ENCODE data around the gene TTC31.

Gene TTC31

DNA sequence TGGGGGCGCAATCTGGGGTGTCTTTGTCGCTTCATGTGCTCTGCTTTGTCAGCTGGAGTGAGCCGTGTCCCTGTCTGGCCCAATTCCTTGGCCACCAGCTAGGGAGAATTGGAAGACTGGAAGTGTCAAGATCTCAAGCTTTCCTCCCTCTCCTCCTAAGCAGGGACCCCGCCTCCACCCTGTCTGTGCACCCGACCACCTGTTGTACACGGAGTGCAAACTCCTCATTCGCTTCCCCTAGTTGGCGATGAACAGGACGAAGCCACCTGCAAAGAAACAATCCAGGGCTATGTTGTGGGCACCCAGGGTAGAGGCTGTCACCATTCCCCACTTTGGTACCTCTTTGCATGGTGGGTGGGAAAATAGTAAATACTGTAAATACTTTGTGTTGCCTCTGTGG is 44.9 kb downstream of the TTC31 start:
- H3K4me3 ChIP-seq (ENCODE audit: low read depth, low read length): no peak overlapping the region

DNA sequence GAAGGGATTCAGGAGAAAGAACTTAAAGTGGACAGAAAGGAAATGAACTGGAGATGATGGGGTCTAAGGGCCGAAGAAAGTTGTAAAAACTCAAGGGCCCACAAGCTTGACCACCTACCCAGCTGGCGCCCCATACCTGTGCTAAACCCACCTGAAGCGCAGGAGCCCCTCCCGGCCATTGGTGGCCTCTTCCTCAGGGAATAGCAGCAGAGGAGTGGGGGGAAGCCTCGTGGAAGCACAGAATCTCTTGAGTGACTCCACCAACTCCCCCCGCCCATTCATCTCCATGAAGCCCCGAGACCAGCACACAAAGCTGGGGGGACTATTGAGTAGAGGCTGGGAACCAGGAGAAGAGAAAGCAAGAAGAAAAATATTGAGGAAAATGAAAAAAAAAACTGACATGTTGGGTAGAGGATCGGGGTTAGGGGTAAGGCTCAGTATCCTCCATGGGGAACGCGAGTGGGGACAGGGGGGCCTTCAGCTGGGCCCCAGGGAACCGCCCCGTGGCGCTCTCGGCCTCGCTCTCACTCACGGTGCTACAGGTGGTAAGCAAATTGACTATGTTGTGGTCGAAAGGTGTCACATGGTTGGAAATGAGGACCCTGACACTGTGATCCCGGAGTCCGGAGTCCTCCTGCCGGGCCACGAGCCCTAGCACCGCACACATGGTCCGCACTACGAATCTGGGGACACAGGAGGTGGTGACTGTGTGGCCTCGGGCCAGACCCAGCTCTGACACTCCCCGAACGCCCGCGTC is 45.9 kb downstream of the TTC31 start:
- peak; percentile 60 for DNase-seq (ENCODE audit: low read depth)
- TF ChIP-seq, protein P1, sequence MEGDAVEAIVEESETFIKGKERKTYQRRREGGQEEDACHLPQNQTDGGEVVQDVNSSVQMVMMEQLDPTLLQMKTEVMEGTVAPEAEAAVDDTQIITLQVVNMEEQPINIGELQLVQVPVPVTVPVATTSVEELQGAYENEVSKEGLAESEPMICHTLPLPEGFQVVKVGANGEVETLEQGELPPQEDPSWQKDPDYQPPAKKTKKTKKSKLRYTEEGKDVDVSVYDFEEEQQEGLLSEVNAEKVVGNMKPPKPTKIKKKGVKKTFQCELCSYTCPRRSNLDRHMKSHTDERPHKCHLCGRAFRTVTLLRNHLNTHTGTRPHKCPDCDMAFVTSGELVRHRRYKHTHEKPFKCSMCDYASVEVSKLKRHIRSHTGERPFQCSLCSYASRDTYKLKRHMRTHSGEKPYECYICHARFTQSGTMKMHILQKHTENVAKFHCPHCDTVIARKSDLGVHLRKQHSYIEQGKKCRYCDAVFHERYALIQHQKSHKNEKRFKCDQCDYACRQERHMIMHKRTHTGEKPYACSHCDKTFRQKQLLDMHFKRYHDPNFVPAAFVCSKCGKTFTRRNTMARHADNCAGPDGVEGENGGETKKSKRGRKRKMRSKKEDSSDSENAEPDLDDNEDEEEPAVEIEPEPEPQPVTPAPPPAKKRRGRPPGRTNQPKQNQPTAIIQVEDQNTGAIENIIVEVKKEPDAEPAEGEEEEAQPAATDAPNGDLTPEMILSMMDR (IDR thresholded peaks at IDR 0.05; ENCODE audit: insufficient read depth, low read depth, low read length, missing control alignments): no peak
- H3K4me3 ChIP-seq (ENCODE audit: low read depth, low read length): peak overlapping the region; percentile 95

More for the DNA sequence above, 44.9 kb downstream of the TTC31 start:
- no peak for DNase-seq (ENCODE audit: low read depth)
- TF ChIP-seq, protein P1 (IDR thresholded peaks at IDR 0.05; ENCODE audit: insufficient read depth, low read depth, low read length, missing control alignments): no peak

DNA sequence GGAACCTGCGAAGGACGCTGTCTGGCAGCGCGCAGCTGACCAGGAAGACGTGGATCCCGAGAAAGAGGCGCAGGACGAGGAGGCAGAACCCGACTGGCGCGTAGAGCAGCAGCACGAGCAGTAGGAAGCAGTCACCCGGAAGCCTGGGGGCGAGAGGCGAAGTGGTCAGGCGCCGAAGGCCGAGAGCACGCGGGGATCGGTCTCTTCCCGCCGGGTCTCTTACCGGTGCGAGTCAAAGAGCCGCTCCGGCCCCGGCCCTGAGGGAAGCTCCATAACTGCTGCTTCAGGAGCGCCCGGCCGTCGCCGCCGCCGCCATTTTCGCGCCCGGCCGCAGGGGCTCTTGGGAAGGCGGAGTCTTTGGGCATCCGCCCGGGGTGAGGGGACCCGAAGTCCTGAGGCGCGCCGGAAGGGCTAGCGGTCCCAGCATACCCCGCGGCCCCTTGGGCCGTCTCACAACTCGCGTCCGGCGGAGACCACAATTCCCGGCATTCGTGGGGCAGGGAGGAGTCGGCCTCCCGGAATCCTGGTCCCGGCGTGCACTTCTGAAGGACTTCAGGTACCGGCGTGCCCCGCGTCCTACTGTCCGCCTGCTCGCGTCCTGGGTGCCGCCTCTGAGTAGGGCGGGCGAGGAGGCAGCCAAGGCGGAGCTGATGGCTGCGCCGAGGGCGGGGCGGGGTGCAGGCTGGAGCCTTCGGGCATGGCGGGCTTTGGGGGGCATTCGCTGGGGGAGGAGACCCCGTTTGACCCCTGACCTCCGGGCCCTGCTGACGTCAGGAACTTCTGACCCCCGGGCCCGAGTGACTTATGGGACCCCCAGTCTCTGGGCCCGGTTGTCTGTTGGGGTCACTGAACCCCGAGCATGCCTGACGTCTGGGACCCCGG is 46.7 kb downstream of the TTC31 start, which contains the start of the genes AUP1 and HTRA2:
Gene AUP1 (minus strand): TSS at position 350 of the 882 bp plus-strand sequence. CDS start 77 bp downstream, at position 273.
Gene HTRA2 (plus strand): TSS at position 577 of the 882 bp plus-strand sequence. CDS start 74 bp downstream, at position 651.
- TF ChIP-seq, protein P1 (IDR thresholded peaks at IDR 0.05; ENCODE audit: insufficient read depth, low read depth, low read length, missing control alignments): no peak
- DNase-seq (ENCODE audit: low read depth): peak; percentile 100
- H3K4me3 ChIP-seq (ENCODE audit: low read depth, low read length): peak within 1 kb of the TSS; percentile 95

DNA sequence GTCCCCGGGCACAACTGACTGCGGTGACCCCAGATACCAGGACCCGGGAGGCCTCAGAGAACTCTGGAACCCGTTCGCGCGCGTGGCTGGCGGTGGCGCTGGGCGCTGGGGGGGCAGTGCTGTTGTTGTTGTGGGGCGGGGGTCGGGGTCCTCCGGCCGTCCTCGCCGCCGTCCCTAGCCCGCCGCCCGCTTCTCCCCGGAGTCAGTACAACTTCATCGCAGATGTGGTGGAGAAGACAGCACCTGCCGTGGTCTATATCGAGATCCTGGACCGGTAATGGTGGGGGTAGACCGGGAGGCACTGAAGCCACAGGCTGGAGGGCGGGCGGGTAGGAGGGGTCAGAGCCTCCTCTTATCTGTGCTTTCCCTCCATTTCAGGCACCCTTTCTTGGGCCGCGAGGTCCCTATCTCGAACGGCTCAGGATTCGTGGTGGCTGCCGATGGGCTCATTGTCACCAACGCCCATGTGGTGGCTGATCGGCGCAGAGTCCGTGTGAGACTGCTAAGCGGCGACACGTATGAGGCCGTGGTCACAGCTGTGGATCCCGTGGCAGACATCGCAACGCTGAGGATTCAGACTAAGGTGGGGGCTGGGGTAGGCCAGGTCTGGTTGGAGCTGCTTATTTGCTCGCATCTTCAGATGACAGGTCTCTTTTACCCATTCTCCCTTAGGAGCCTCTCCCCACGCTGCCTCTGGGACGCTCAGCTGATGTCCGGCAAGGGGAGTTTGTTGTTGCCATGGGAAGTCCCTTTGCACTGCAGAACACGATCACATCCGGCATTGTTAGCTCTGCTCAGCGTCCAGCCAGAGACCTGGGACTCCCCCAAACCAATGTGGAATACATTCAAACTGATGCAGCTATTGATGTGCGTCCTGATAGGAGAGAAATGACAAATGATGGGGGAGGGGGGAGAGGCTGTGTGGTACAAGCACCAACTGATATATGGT is 47.6 kb downstream of the TTC31 start:
- DNase-seq (ENCODE audit: low read depth): peak; percentile 90
- TF ChIP-seq, protein P1 (IDR thresholded peaks at IDR 0.05; ENCODE audit: insufficient read depth, low read depth, low read length, missing control alignments): no peak

DNA sequence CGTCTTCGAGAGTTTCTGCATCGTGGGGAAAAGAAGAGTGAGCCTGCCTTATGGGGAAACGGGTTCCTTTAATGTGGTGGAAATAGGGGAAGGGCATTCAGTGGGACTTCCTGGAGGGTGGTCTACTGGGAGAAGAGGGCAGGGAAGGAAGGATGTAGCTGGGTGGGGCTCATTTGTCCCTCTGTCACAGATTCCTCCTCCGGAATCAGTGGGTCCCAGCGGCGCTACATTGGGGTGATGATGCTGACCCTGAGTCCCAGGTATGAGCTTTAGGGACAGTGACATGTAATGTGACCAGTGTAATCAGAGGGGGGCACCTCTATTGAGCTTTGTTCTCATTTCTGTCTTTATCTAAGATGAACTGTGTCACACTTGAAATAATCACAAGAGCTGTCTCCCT is 48.8 kb downstream of the TTC31 start:
- DNase-seq (ENCODE audit: low read depth): no peak
- H3K4me3 ChIP-seq (ENCODE audit: low read depth, low read length): peak overlapping the region; percentile 95
- TF ChIP-seq, protein P1 (IDR thresholded peaks at IDR 0.05; ENCODE audit: insufficient read depth, low read depth, low read length, missing control alignments): no peak

More for the DNA sequence above, 47.6 kb downstream of the TTC31 start:
- H3K4me3 ChIP-seq (ENCODE audit: low read depth, low read length): peak overlapping the region; percentile 95

- H3K4me3 ChIP-seq (ENCODE audit: low read depth, low read length): no peak overlapping the region
- TF ChIP-seq, protein P1 (IDR thresholded peaks at IDR 0.05; ENCODE audit: insufficient read depth, low read depth, low read length, missing control alignments): peak; percentile 22
- DNase-seq (ENCODE audit: low read depth): peak; percentile 65
These were observed 49.3 kb downstream of the TTC31 start for GRCh38 chr2:74532222-74532621.
